Esophagus squamous epithelium (tissue), 4 donors: ENCODE results near the gene AADACL3.

ENCODE experiments used
- POLR2A ChIP-seq, 4 donors: fragments of 450-650 bp; IDR thresholded peaks; one replicate each; pipeline ENCODE4 v1.6.1; 2017; ENCODE audit warnings: antibody characterized with exemption in 4 of 4, mild to moderate bottlenecking in 4 of 4, moderate library complexity in 3 of 4
- TF ChIP-seq, protein P1 (sequence below), 6 experiments: fragments of 450-650 bp in 4 of 6; fragments of 200-600 bp in 2 of 6; sonication (generic) in 2 of 6; IDR thresholded peaks; one replicate each; pipeline ENCODE4 v1.5.1; 2016 to 2019; ENCODE audit warnings: antibody characterized with exemption in 6 of 6, mild to moderate bottlenecking in 4 of 6, moderate library complexity in 4 of 6

DNA sequence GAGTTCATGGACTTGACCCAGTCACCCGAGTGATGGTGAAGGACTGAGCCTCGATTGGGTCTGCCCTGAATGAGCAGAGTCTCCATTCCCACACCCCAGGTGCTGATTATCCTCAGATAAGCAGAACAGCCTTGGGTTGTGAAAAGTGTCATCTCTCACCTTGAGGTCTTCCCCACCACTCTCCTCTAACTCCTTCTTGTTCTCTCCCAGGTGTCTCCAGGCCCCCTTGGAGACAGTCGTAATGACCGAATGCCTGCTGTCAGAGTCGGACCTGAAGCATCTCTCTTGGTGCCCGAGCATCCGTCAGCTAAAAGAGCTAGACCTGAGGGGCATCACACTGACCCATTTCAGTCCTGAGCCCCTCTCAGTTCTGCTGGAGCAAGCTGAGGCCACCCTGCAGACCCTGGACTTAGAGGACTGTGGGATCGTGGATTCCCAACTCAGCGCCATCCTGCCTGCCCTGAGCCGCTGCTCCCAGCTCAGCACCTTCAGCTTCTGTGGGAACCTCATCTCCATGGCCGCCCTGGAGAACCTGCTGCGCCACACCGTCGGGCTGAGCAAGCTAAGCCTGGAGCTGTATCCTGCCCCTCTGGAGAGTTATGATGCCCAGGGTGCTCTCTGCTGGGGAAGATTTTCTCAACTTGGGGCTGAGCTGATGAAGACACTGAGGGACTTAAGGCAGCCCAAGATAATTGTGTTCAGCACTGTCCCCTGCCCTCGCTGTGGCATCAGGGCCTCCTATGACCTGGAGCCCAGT, 61.1 kb downstream of the AADACL3 start:
- TF ChIP-seq, protein P1, sequence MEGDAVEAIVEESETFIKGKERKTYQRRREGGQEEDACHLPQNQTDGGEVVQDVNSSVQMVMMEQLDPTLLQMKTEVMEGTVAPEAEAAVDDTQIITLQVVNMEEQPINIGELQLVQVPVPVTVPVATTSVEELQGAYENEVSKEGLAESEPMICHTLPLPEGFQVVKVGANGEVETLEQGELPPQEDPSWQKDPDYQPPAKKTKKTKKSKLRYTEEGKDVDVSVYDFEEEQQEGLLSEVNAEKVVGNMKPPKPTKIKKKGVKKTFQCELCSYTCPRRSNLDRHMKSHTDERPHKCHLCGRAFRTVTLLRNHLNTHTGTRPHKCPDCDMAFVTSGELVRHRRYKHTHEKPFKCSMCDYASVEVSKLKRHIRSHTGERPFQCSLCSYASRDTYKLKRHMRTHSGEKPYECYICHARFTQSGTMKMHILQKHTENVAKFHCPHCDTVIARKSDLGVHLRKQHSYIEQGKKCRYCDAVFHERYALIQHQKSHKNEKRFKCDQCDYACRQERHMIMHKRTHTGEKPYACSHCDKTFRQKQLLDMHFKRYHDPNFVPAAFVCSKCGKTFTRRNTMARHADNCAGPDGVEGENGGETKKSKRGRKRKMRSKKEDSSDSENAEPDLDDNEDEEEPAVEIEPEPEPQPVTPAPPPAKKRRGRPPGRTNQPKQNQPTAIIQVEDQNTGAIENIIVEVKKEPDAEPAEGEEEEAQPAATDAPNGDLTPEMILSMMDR (IDR thresholded peaks at IDR 0.05): no peak
- TF ChIP-seq POLR2A (IDR thresholded peaks at IDR 0.05): no peak
